Keratinocyte (primary cell): Measurements from ENCODE around the gene DPF3. TPM values are rescaled to one million over a fixed set of nuclear protein-coding genes. Genes with fewer than 3 reads are reported as not detected.

Experiments
- DNase-seq: peaks from one replicate; pipeline ENCODE4 v3.0.0-alpha.2; 2011; ENCODE audit warnings: low read depth, missing footprints, low spot score
- FAIRE-seq: peaks from 2 replicates; lab custom pipeline; 2011; peaks lifted over from hg19 to GRCh38; lab: Jason Lieb, UNC
- H2AFZ ChIP-seq: 2 replicates; pipeline ENCODE4 v1.6.0; 2012; ENCODE audit warnings: low read length, control low read depth, inconsistent platforms; ENCODE audit not compliant: control insufficient read depth
- H3K27ac ChIP-seq: 2 replicates; pipeline ENCODE4 v1.5.1; 2011; ENCODE audit warnings: low read length; ENCODE audit not compliant: control insufficient read depth, insufficient read depth
- H3K27me3 ChIP-seq: 3 replicates; pipeline ENCODE4 v1.6.0; 2011; ENCODE audit warnings: low read length; ENCODE audit not compliant: control insufficient read depth, insufficient read depth; ENCODE audit errors: extremely low read depth
- H3K36me3 ChIP-seq, 2 experiments: 2 replicates in 1 of 2; 3 replicates in 1 of 2; pipeline ENCODE4 v1.5.1; 2011; ENCODE audit warnings: low read length in 2 of 2, mild to moderate bottlenecking in 1 of 2; ENCODE audit not compliant: control insufficient read depth in 2 of 2, insufficient read depth in 2 of 2; ENCODE audit errors: extremely low read depth in 1 of 2
- H3K4me1 ChIP-seq: 3 replicates; pipeline ENCODE4 v1.5.1; 2011; ENCODE audit warnings: low read length; ENCODE audit not compliant: control insufficient read depth, insufficient read depth; ENCODE audit errors: extremely low read depth
- H3K4me2 ChIP-seq: 3 replicates; pipeline ENCODE4 v1.6.0; 2011; ENCODE audit warnings: low read depth, low read length; ENCODE audit not compliant: control insufficient read depth, insufficient read depth; ENCODE audit errors: extremely low read depth
- H3K4me3 ChIP-seq, 3 experiments: fragments of 200-600 bp in 1 of 3; sonication (generic) in 1 of 3; 2 replicates in 2 of 3; 3 replicates in 1 of 3; pipeline ENCODE4 v1.5.1; 2011 to 2016; ENCODE audit warnings: low read length in 3 of 3, mild to moderate bottlenecking in 3 of 3, control low read depth in 2 of 3, inconsistent platforms in 1 of 3, low read depth in 1 of 3, mixed read lengths in 1 of 3, mixed run types in 1 of 3, moderate library complexity in 1 of 3; ENCODE audit not compliant: control insufficient read depth in 2 of 3, insufficient read depth in 2 of 3; ENCODE audit errors: extremely low read depth in 1 of 3
- H3K79me2 ChIP-seq: 2 replicates; pipeline ENCODE4 v1.6.0; 2012; ENCODE audit warnings: low read length; ENCODE audit not compliant: control insufficient read depth, insufficient read depth
- H3K9ac ChIP-seq: 3 replicates; pipeline ENCODE4 v1.6.0; 2011; ENCODE audit warnings: low read length; ENCODE audit not compliant: control insufficient read depth, insufficient read depth; ENCODE audit errors: extremely low read depth
- H3K9me1 ChIP-seq: 3 replicates; pipeline ENCODE4 v1.6.0; 2011; ENCODE audit warnings: low read length; ENCODE audit not compliant: control insufficient read depth, insufficient read depth; ENCODE audit errors: extremely low read depth
- H3K9me3 ChIP-seq: 2 replicates; pipeline ENCODE4 v1.5.1; 2012; ENCODE audit warnings: low read depth, low read length; ENCODE audit not compliant: control insufficient read depth
- H4K20me1 ChIP-seq: 3 replicates; pipeline ENCODE4 v1.6.0; 2011; ENCODE audit warnings: low read length; ENCODE audit not compliant: control insufficient read depth, insufficient read depth; ENCODE audit errors: extremely low read depth
- EZH2 ChIP-seq: IDR thresholded peaks from one replicate; pipeline ENCODE4 v1.6.1; 2012; ENCODE audit warnings: inconsistent platforms, mild to moderate bottlenecking, low read length, moderate library complexity
- dilution Hi-C: fragments of 300-500 bp; cut with MboI; formaldehyde crosslinking; loops from one replicate; pipeline ENCODE4 v1.7.0; 2020; ENCODE audit warnings: low sequenced_read_pairs; ENCODE audit not compliant: extremely low pct_ligation_motif_present
- polyA plus RNA-seq, 5 experiments: library from polyadenylated mRNA; depleted of rRNA in 3 of 5; stranded (reverse) in 3 of 5; stranded (forward) in 1 of 5; unstranded in 1 of 5; fragments of >200 nt; gene quantifications; 1 replicate in 1 of 5; 2 replicates in 3 of 5; 3 replicates in 1 of 5; pipeline versions ENCODE4 v1.2.1 to v1.2.3, GENCODE V29; 2011 to 2012; ENCODE audit warnings: missing spikeins in 2 of 5, low read depth in 1 of 5, low replicate concordance in 1 of 5
- TF ChIP-seq, protein P1 (sequence below), 3 experiments: IDR thresholded peaks in 1 of 3; conservative IDR thresholded peaks in 1 of 3; optimal IDR thresholded peaks in 1 of 3; 2 replicates in 2 of 3; 3 replicates in 1 of 3; pipeline versions ENCODE3 to v1.5.1; 2011; ENCODE audit warnings: low read length in 3 of 3, mild to moderate bottlenecking in 3 of 3, moderate library complexity in 2 of 3, control low read depth in 1 of 3, inconsistent platforms in 1 of 3; ENCODE audit not compliant: insufficient read depth in 2 of 3; ENCODE audit errors: extremely low read depth in 1 of 3

DPF3 gene
- polyA plus RNA-seq, 1 donor (not counting 4 experiments of a cell fraction or from before 2014, with no cell fraction given) = 1.1 TPM

DNA sequence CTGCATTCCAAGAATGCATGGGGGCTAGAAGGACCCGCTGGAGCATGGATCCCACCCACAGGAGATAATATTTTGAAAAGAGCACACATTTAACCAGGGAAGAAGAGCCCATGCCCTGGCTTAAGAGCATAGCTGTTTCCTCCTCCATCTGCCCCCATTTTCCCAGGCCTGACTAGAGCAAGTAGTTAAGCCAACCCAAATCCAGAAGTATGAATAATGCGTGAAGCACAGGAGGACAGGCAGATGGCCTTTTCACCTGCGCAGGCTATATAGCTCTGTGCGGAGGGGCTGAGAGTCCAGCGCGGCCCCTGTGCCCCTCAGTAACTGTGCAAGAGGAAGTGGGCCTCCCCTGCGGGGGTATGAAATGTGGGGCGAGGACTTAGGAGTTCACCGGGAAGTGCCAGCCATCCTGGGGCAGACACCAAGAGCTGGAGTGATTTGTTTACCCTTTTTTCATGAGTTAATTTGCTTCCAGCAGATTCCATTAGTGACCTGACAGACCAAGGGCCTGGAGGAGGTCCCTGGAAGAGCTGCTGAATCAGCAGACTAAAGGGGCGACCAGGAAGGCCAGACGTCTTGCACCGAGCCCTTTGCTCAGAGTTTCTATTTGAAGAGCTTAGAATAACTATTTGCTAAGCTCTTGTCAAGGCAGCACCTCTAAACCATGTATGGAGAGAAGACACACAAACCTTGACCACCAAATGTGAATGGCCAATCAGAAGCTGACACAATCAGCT lies 37.2 kb downstream of the DPF3 start:
- H3K27ac ChIP-seq = no peak overlapping the region
- H3K27me3 ChIP-seq = no peaks in the 10 kb centered on the region
- H3K9ac ChIP-seq = no peak overlapping the region
- H3K4me3 ChIP-seq = no peak overlapping the region
- TF ChIP-seq, protein P1, sequence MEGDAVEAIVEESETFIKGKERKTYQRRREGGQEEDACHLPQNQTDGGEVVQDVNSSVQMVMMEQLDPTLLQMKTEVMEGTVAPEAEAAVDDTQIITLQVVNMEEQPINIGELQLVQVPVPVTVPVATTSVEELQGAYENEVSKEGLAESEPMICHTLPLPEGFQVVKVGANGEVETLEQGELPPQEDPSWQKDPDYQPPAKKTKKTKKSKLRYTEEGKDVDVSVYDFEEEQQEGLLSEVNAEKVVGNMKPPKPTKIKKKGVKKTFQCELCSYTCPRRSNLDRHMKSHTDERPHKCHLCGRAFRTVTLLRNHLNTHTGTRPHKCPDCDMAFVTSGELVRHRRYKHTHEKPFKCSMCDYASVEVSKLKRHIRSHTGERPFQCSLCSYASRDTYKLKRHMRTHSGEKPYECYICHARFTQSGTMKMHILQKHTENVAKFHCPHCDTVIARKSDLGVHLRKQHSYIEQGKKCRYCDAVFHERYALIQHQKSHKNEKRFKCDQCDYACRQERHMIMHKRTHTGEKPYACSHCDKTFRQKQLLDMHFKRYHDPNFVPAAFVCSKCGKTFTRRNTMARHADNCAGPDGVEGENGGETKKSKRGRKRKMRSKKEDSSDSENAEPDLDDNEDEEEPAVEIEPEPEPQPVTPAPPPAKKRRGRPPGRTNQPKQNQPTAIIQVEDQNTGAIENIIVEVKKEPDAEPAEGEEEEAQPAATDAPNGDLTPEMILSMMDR (optimal IDR thresholded peaks at IDR 0.05 in 1 of 3, IDR thresholded peaks at IDR 0.05 in 1 of 3, conservative IDR thresholded peaks at IDR 0.05 in 1 of 3; ENCODE audit: extremely low read depth in 1 of 3, insufficient read depth in 2 of 3, low read length in 3 of 3) = no peak
- no peak for TF ChIP-seq EZH2
- H3K4me2 ChIP-seq = no peak overlapping the region
- H3K9me3 ChIP-seq = no peaks in the 10 kb centered on the region
- no peaks in the 10 kb centered on the region for H3K36me3 ChIP-seq
- no peaks in the 10 kb centered on the region for H3K9me1 ChIP-seq
- H4K20me1 ChIP-seq = no peaks in the 10 kb centered on the region
- FAIRE-seq (no peak), DNase-seq (no peak)
- dilution Hi-C loops = no loop called here
- H3K4me1 ChIP-seq = no peaks in the 10 kb centered on the region
- no peak overlapping the region for H2AFZ ChIP-seq
- H3K79me2 ChIP-seq = no peaks in the 10 kb centered on the region

DNA sequence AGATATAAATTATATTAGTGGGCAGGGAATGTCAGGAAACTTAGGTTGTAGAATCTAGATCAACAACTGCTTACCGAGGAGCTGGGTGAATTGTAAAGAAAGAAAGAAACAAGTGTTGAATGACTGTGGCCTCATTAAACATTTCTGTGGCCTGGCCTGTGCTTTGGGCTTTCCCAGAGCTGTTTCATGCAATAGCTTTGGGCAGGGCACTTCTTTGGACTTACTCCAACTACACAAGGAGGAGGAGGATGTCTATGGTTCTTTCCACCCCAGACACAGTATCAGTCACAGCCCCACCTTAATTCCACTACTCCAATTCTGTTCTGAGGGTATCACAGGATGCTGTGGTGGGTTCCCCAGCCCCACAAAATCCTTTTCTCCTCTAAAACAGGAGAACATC lies 38.0 kb downstream of the DPF3 start:
- Histone ChIP-seq H3K79me2 (no peaks in the 10 kb centered on the region), H3K9me1 (no peaks in the 10 kb centered on the region), H3K9ac (no peak overlapping the region), H3K4me3 (no peak overlapping the region), H3K4me2 (no peak overlapping the region), H2AFZ (no peak overlapping the region), H3K36me3 (no peaks in the 10 kb centered on the region), H3K9me3 (no peaks in the 10 kb centered on the region), H3K27me3 (no peaks in the 10 kb centered on the region), H3K4me1 (no peaks in the 10 kb centered on the region), H3K27ac (no peak overlapping the region), H4K20me1 (no peaks in the 10 kb centered on the region)
- DNase-seq = no peak
- dilution Hi-C loops = no loop called here
- TF ChIP-seq EZH2 = no peak
- TF ChIP-seq, protein P1 (optimal IDR thresholded peaks at IDR 0.05 in 1 of 3, IDR thresholded peaks at IDR 0.05 in 1 of 3, conservative IDR thresholded peaks at IDR 0.05 in 1 of 3; ENCODE audit: extremely low read depth in 1 of 3, insufficient read depth in 2 of 3, low read length in 3 of 3) = no peak
- no peak for FAIRE-seq
